HG02981 (cell line): Measurements from ENCODE around the gene LRRC43.

Source experiments
- ATAC-seq: cut with Tn5 transposase; IDR thresholded peaks from one replicate; pipeline ENCODE4 v1.9.1; 2021; ENCODE audit warnings: mild to moderate bottlenecking, moderate library complexity; ENCODE audit not compliant: unreplicated experiment

Gene LRRC43

GRCh38 chr12:122215771-122216170 lies 32.8 kb downstream of the LRRC43 start:
- no peak for ATAC-seq

GRCh38 chr12:122216445-122216844 lies 33.5 kb downstream of the LRRC43 start:
- no peak for ATAC-seq

DNA sequence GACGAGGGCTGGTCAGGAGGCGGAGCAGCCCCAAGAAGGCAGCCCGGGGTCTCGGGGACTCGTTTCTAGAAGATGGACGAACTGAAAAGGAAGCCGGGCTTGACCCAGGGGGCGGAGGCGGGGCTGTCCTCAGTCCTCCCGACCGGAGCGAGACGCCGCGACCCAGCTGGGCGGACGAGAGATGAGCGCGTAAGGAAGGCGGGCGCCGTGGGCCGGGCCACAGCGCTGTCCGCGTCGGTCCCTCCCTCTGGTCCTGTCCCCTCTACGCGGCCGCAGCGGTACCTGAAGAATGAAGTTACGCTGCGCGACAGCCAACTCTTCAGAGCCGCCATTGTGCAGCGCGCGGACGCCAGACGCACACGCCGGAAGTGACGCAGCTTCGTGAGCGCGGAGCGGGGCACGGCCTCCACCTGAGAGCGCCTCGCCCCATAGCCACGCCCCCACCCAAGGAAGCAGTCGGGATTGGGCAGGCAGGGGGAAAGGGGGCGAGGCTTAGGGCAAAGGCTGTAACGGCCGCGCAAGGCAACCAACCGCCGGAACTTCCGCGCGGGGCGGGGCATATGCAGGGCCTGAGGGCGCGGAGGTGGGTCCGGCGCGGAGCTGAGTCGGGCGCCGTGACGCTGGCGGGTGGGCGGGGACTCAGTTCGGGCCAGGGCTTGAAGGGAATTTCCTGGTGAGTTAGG lies 42.9 kb downstream of the LRRC43 start, which contains the start of gene DIABLO:
DIABLO (minus strand) TSS at position 370 of the 683 bp plus-strand sequence; CDS start at position 332, 38 bp downstream.
- peak; percentile 90 for ATAC-seq

DNA sequence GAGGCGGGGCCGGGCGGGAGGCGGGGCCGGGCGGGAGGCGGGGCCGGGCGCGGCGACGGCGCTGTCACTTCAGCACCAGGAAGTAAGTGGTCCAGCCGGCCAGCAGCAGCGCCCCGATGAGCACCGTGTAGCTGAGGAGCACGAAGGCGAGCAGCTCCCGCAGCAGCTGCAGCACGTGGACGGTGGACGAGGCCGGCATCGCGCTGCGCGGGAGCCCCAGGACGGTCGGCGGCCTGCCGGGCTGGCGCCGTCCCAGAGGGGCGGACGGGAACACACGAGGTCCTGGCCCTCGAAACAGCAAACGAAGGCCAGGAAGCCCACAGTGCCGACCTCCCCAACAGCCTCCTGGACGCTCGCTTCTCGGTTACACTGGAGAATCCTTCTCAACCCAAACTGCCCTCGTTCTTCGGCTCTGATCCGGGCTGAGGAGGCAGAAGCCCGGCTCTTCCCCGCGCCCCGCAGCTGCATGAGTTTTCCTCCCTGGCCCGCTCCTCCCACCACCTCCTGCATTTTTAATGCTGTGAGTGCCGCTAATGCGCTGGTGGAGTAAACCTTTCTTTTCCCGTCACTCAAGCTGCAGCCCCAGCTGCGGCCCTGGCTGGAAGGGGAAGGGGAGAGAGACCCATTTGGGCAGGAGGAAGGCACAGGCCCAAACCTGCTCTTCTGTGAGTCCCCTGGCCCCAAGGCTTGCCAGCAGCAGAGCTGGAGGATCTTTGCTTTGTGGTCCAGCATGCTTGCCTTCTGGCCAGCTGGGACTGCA lies 43.6 kb downstream of the LRRC43 start:
- no peak for ATAC-seq

DNA sequence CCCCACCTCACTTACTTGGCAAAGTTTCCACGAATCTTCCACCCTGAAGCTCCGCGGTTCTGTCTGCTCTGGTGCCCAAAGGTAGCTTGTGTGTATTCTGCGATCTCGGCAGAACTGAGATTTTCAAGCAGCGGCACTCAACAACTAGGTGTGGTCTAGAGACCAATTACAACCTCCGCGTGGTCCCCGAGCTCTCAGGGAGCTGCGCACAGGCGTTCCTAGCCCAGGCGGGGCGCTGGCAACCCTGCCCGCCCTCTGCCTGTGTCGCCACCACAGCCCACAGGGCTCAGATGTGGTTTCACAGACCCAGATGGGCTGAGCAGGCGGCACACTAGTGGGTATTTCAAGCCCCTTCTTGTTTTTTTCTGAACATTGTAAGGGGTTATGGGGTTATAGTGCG lies 44.4 kb downstream of the LRRC43 start:
- ATAC-seq: no peak

GRCh38 chr12:122228092-122228491 lies 45.2 kb downstream of the LRRC43 start:
- no peak for ATAC-seq

DNA sequence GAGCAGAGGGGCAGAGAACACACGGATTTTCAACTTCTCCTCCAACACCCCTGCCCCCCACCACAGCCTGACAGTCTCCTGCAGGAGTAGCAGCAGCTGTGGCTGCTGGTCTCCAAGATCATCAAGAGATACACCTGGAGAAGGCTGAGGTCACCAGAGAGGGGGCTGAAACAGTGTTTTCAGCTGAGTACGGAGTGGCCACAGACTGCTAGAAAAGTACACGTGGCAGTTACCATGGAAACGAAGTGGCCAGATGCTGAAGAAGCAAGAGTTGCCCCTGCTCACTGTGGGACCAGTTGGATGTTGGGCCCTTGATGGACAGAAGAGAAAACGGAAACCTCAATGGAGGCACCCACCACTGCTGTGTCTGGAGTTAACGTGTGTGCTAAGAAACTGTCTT lies 47.9 kb downstream of the LRRC43 start:
- ATAC-seq: no peak

DNA sequence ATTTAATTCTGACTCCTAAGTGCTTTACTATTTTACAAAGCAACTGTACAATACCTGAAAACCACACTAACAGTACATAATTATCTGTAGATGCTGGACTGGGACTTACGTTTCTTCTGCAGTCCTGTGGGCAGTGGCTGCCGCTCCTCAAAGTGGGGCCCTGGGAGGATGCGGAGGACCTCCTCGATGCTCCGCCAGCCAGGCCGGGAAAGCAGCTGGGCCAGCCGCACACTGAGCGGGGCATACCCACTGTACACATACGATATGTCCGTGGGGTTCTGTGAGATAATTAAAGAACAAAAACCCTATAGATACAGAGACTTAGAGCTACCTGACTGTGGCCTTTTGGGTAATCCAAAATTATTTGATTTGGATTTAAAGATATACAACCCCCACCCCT lies 49.8 kb downstream of the LRRC43 start:
- ATAC-seq: no peak

DNA sequence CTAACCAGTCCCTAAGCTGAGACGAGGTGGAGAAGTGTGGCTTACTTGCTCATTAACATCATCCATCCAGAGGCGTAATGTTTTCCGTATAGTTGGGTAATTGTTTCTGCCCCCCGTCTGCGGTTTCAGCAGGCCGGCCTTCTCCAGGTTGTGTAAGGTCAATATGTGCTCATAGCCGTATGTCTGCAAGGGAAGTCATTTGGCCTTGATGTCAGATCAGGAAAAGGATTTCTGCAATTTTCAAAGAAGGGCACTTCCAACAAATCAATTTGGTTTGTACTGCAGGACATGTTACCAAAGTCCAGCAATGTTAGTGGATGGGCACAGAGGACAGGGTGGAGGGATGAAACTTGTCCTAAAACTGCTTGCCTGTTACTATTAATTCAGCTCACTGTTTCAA lies 52.8 kb downstream of the LRRC43 start:
- ATAC-seq: no peak

GRCh38 chr12:122238861-122239260 lies 55.9 kb downstream of the LRRC43 start:
- no peak for ATAC-seq

GRCh38 chr12:122243965-122244364 lies 61.0 kb downstream of the LRRC43 start:
- no peak for ATAC-seq

DNA sequence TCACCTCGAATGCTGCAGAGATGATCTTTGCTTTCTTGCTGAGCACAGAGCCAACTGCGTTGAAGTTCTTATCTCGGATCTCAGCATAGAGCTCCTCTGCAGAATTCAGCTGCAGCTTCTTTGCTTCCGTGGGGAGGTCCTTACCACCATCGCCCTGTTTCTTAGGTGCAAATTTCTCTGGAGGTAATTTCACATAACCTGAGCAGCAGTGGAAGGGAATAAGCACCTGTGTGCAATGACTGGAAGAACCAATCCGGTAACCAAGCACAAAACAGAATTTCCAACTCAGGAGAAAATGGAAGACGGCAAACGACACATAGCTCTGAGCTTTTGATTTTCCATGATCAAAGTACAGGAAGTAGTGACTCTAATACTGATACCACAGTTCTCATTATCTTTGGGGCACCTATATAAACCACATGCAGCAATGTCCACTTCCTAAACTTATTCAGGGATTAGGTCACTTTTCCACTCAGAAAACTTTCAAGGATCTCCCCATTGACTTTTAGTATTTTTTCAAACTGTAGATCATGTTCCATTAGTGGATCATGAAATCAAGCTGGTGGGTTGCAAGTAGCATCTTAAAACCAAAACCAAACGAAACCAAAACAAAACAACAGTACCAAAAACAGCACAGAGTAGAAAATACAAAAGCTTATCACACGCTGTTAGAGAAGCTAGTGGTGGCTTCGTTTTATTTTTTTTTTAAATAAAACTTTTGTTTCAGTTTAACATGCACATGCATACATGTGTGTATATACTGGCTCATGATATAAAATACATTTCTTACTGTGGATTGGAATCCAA lies 61.8 kb downstream of the LRRC43 start:
- ATAC-seq: no peak

- no peak for ATAC-seq
These were observed 62.6 kb downstream of the LRRC43 start for GRCh38 chr12:122245553-122245952.

DNA sequence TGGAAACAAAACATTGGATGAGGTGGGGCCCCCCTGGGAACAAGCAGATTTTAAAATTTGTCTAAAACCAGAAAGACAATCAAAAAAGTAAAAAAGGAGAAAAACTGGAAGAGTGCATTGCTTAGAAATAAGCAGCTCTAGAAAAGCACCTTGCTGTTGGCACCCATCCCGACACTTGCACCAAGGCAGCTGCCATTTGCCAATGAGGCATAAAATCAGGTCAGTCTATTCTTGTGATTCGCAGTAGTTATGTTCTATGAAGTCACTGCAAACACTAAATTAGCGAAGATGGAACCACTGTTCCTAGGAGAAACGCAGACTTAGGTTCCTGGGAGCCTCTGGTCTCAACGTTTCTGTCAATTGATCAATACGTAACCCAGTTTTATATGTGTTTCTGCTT lies 67.1 kb downstream of the LRRC43 start:
- ATAC-seq: no peak

- no peak for ATAC-seq
These were observed 67.6 kb downstream of the LRRC43 start for GRCh38 chr12:122250536-122250935.
